ENCODE data around the gene CDH1.

CDH1 gene

GRCh38 chr16:68732741-68733399, 4.2 kb upstream of the CDH1 start:
- no peak for DNase-seq

GRCh38 chr16:68733570-68733969, 3.5 kb upstream of the CDH1 start:
- no peak for DNase-seq

- no peak for DNase-seq
These were observed 2.3 kb upstream of the CDH1 start for GRCh38 chr16:68734782-68735181.

GRCh38 chr16:68736561-68736960, 531 bp upstream of the CDH1 start:
- no peak for DNase-seq

- no peak for DNase-seq
These were observed 888 bp downstream of the CDH1 start for GRCh38 chr16:68737730-68738629.

GRCh38 chr16:68739964-68740627, 3.0 kb downstream of the CDH1 start:
- DNase-seq = no peak

GRCh38 chr16:68740628-68741346, 3.7 kb downstream of the CDH1 start:
- no peak for DNase-seq

- DNase-seq = no peak
These were observed 6.6 kb downstream of the CDH1 start for GRCh38 chr16:68743664-68744063.

GRCh38 chr16:68744744-68745280, 7.7 kb downstream of the CDH1 start:
- DNase-seq = no peak

- DNase-seq = no peak
These were observed 9.9 kb downstream of the CDH1 start for GRCh38 chr16:68746951-68747350.

GRCh38 chr16:68749432-68749831, 12.3 kb downstream of the CDH1 start:
- no peak for DNase-seq

GRCh38 chr16:68750193-68750695, 13.2 kb downstream of the CDH1 start:
- no peak for DNase-seq

GRCh38 chr16:68751160-68751559, 14.1 kb downstream of the CDH1 start:
- no peak for DNase-seq

- DNase-seq = no peak
These were observed 15.5 kb downstream of the CDH1 start for GRCh38 chr16:68752602-68753001.

- no peak for DNase-seq
These were observed 17.1 kb downstream of the CDH1 start for GRCh38 chr16:68754084-68754792.

- DNase-seq = no peak
These were observed 19.3 kb downstream of the CDH1 start for GRCh38 chr16:68756239-68756915.

GRCh38 chr16:68757625-68757935, 20.5 kb downstream of the CDH1 start:
- DNase-seq = no peak

- DNase-seq = no peak
These were observed 22.0 kb downstream of the CDH1 start for GRCh38 chr16:68759062-68759461.

- no peak for DNase-seq
These were observed 23.7 kb downstream of the CDH1 start for GRCh38 chr16:68760671-68761275.

- no peak for DNase-seq
These were observed 26.1 kb downstream of the CDH1 start for GRCh38 chr16:68762996-68763756.

Data from bone marrow (tissue), 2 donors.